ENCODE data around the gene VGLL4.
"Not testable (repeated sequence)": the region's sequence is repeated elsewhere in the genome, so short reads cannot be mapped to it uniquely, and the experiment has no call there.

Gene VGLL4

GRCh38 chr3:11583638-11584046 is 60.1 kb downstream of the VGLL4 start:
- no peak for DNase-seq (ENCODE audit: low read depth in 2 of 2)

DNA sequence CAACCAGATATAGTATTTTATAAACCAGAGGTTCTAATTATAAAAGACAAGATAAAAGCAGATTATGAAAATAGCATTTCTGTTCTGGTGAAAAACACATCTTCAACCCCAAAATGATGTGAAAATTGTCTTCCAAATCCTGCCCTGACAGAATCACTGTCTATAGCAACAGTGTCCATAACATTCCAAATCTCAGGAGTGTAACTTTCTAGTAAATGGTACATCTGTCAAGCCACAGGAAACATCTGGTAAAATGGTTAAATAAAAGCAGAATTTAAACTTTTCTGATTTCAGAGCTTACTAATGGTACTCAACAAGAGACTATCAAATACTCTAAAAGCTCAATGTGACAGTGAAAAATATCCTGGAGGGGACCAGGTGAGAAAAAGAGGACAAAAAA is 60.5 kb downstream of the VGLL4 start:
- no peak for DNase-seq (ENCODE audit: low read depth in 2 of 2)

GRCh38 chr3:11582191-11582968 is 61.3 kb downstream of the VGLL4 start:
- DNase-seq (ENCODE audit: low read depth in 2 of 2), result no peak

DNA sequence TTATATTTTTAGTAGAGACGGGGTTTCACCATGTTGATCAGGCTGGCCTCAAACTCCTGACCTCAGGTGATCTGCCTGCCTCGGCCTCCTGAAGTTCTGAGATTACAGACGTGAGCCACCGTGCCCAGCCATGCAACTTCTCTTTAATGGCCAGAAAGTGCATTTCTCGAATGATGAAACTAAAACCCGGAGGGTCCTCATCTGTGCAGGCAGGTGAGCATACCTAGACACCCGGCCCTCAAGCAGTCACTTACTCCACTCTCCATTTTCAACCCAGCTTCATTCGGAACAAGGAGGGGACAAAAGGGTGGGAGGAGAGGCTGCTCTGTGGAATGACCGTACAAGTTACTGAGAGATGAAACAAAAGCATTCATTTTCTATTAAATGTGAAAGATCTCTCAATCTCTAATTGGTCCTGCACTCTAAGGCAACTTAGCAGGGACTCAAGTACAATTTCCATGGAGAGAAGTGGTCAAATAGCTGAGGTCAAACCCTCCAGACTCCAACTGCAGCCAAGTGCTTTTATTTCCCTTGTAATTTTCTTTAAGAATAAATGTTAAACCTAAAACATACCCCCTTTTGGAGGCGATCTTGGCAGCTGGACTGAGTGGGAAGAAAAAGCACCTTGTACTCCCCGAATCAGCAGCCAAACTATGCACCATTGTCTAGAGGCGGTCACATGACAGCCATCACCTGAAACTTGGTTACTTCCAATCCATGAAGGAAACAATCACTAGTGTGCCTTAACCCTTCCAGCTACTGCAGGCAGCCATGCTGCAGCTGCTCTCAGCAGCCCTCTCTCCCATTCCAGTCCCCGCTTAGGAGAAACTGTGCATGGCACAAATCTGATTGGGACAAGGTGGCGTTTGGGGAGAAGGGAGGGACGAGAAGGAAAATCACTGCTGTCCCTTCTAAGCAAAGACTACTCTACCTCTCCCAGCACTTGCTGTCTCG is 62.2 kb downstream of the VGLL4 start:
- DNase-seq (ENCODE audit: low read depth in 2 of 2), result no peak

GRCh38 chr3:11580645-11581044 is 63.1 kb downstream of the VGLL4 start:
- DNase-seq (ENCODE audit: low read depth in 2 of 2), result no peak

- DNase-seq (ENCODE audit: low read depth in 2 of 2), result no peak
Measured at GRCh38 chr3:11578169-11578568, 65.5 kb downstream of the VGLL4 start.

DNA sequence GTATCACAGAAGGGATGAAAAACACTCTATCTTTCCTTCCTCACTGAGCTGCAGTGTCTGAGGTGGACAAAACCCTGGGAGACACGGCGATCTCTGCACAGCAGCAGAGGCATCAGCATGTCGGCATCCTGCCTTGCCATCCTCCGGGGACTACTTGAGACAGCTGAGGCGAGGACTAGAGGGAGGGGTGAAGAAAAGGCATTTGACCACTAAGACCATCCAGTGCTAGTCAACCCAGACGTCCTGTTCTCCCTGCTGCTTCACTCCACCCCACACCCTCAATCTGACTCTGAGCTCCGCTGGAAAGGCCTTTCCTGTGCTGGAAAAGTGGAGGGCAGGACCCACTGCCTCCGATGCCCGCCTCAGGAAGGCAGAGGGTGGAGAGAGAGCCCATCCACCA is 67.3 kb downstream of the VGLL4 start:
- DNase-seq (ENCODE audit: low read depth in 2 of 2), result no peak

DNA sequence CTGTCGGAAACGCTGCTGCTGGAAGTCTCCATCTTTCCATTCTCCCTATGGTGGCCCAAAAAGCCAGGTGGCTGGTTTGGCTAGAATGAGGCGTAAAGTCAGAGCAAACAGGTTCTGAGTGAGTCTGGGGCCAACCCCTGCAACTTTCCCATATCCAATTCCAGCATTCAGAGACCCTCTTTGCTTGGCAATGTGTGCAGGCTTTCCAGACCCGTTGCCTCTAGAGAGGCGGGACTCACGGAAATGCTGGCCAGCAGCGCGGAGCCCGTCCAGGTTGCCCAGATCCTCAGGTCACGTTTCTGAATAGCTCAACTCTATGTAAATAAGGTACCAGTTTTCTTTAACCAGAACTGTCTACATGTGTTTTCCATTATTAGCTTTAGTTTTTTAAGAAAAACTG is 68.0 kb downstream of the VGLL4 start:
- no peak for DNase-seq (ENCODE audit: low read depth in 2 of 2)

- no peak for DNase-seq (ENCODE audit: low read depth in 2 of 2)
Measured at GRCh38 chr3:11574981-11575669, 68.6 kb downstream of the VGLL4 start.

DNA sequence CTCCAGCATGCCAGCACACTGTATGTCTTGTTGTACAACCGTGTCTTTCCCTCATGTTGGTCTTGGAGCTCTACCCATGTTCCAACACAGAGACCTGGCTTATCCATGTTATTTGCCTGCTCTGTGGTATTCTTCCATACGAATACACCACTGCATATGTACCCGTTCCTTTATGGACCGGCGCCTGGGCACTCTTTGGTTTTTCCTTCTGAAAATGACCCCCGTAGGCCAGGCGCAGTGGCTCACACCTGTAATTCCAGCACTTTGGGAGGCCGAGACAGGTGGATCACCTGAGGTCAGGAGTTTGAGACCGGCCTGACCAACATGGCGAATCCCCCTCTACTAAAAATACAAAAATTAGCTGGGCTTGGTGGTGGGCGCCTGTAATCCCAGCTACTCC is 71.1 kb downstream of the VGLL4 start:
- DNase-seq (ENCODE audit: low read depth in 2 of 2), result not testable (repeated sequence)

DNA sequence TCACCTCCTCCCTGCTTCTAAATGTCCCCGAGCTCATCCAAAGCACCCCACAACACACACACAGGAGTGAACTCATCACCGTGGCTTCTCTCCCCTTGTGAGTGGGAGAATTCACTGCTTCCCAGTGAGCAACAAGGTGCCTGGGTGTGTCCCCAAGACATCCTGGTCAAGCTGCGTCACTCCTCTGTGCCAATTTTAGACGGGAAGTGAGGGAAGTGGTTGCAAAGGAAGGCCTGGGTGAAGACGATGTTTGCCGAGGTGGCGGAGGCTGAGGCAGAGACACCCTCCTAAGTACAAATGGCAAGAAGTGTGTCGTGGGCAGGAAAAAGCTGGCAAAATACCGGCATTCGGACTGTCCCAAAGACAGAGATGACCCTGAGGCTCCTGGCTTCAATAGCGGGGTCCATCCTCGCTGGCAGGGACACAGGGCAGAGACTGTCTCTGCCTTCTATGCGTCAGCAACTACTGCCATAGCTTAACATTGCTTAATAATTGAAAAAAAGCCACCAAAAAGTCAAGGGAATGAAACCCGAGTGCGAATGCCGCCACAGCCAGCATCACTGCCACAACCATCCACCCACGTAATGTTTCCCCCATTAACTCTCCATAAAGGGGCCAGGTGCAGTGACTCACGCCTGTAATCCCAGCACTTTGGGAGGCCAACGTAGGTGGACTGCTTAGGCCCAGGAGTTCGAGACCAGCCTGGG is 72.8 kb downstream of the VGLL4 start:
- DNase-seq (ENCODE audit: low read depth in 2 of 2), result no peak

GRCh38 chr3:11570251-11570650 is 73.5 kb downstream of the VGLL4 start:
- DNase-seq (ENCODE audit: low read depth in 2 of 2), result no peak

DNA sequence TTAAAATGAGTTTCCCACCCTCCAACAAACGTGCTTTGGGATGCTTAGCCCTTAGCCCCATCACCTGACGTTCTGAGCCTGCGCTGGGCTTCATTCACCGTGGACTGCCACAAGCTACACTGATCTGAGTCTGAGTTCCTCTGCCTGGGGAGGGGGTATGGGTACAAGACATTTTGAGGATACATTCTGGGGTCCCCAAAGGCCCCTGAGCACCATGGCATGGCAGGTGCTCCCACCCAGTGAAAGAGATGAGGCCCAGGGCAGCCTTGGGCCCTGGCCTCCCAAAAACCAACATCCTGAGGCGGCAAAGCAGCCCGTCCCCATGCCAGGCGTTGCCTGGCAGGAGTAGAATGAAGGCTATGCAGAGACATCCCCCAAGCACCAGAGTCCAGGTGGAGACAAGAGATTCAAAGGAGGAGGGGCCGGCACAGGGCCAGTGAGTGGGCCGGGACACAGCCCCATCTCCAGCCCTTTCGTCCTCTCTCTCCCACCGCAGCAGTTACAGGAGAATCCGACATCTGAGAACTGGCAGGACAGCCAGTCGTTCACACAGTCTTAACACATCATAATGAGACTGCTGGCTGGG is 74.5 kb downstream of the VGLL4 start:
- no peak for DNase-seq (ENCODE audit: low read depth in 2 of 2)

DNA sequence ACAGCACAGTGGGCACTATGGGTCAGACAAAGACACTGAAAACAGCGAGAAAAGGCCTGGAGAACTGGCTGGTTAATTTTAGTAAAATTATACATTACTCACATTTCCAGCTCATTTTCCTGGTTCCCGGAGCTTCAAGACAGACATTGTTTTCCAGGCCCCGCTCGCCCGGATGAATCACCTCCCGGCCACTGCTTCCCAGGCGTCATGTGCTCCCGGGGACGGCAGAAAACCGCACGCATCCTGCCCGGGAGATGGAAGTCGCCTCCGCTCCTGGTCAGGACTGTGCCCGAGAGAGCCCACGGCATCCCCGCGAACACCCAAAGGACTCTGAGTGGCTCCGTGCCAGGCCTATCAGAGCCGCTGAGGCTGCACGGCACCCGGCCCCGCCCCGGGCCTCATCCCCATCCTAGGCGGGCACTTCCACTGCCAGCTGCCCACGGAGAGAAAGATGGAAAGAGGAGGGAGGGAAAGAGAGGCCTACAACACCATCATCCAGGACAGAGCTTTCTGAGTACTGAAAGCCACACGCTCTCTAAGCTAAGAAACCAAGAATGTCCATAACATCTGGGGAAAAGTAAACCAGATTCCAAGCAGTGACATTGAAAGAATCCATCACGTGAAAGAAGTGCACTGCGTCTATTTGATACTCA is 75.1 kb downstream of the VGLL4 start:
- no peak for DNase-seq (ENCODE audit: low read depth in 2 of 2)

- DNase-seq (ENCODE audit: low read depth in 2 of 2), result no peak
Measured at GRCh38 chr3:11567516-11568467, 75.9 kb downstream of the VGLL4 start.

GRCh38 chr3:11566916-11567315 is 76.8 kb downstream of the VGLL4 start:
- DNase-seq (ENCODE audit: low read depth in 2 of 2), result no peak

DNA sequence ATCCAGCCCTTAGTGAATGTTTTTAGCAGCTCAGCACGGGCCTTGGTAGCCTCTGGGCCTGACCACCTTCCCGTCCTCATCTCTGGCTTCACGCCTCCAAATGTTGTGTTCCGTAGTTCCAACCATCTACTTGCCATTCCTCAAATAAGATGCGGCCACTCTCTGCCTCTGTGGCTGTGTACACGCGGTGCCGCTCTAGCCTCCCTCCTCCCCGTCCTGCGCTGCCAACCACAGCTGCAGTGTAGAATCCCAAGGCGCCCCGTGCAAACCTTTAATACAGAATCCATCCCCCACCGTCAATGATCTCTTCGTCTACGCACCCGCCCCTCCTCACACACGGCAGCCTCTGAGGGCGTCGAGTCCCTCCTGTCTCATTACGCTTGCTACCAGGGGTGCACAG is 77.2 kb downstream of the VGLL4 start:
- no peak for DNase-seq (ENCODE audit: low read depth in 2 of 2)

DNA sequence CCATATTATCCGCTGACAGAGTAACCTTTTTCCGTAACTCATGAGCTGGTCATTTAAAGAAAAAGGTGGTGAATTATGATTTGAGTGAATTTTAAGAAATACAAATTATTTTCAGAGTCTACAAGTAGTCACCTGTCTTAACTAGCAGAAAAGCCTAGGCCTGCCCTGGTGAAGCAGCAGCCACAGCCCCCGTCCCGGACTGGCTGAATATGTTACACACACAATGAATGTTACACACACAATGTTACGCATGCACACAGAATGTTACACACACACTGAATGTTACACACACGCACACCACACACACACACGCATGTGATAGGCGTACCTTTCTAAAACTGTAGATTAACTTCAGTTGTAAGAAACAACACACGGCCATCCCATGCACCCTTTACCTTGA is 77.8 kb downstream of the VGLL4 start:
- no peak for DNase-seq (ENCODE audit: low read depth in 2 of 2)

DNA sequence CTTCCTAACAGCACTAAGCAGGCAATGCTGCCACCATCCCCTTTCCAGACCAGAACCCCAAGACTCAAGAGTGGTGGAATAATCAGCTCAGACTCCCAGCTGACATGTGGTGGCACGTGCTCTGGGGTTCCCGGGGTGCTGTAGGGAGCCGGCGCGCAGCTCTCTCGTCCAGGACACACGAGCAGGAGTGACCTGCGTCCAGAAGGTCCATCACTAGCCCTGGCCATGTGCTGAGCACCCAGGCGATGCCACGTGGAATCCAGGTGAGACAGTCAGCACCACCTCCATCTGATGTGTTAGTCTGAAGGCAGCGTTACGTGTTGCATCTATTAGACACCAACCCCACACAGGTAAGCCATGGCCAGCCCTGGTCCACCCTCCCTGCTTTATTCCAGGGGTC is 78.2 kb downstream of the VGLL4 start:
- no peak for DNase-seq (ENCODE audit: low read depth in 2 of 2)

GRCh38 chr3:11565072-11565471 is 78.6 kb downstream of the VGLL4 start:
- DNase-seq (ENCODE audit: low read depth in 2 of 2), result no peak

All from stimulated activated CD8-positive, alpha-beta memory T cell treated with anti-CD3 and anti-CD28 coated beads, Interleukin-2, amount 100 ng/mL, for 1 hour (primary cell).